Astrocyte (in vitro differentiated cells and primary cell): ENCODE results near the gene DIAPH3.

Experiments used
- EZH2 ChIP-seq: IDR thresholded peaks from 2 replicates; pipeline ENCODE4 v1.6.1; 2012; ENCODE audit warnings: mild to moderate bottlenecking, low read length, inconsistent platforms; ENCODE audit not compliant: insufficient read depth
- TF ChIP-seq, protein P1 (sequence below): IDR thresholded peaks from 2 replicates; pipeline ENCODE4 v1.5.1; 2011; ENCODE audit warnings: low read depth, mild to moderate bottlenecking, inconsistent platforms, low read length, moderate library complexity; ENCODE audit not compliant: insufficient read depth

DNA sequence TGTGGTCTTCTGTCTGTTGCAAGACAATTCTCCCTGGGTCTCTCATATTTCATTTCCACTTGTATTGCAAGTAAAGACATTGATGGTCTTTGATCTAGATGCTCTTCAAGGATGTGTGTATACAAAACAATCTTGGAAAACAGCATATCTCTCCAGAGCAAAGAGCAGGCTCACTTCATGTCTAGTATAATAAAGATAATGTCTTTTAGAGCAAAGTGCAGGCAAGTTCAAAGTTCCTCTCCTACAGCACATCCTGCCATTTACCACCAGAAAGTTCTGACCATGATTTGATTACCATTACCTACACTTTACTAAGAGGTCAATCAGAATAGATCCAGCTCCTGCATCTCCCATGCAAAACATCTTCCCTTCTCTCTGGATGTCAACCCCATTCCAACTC, 162.8 kb downstream of the DIAPH3 start:
- TF ChIP-seq, protein P1, sequence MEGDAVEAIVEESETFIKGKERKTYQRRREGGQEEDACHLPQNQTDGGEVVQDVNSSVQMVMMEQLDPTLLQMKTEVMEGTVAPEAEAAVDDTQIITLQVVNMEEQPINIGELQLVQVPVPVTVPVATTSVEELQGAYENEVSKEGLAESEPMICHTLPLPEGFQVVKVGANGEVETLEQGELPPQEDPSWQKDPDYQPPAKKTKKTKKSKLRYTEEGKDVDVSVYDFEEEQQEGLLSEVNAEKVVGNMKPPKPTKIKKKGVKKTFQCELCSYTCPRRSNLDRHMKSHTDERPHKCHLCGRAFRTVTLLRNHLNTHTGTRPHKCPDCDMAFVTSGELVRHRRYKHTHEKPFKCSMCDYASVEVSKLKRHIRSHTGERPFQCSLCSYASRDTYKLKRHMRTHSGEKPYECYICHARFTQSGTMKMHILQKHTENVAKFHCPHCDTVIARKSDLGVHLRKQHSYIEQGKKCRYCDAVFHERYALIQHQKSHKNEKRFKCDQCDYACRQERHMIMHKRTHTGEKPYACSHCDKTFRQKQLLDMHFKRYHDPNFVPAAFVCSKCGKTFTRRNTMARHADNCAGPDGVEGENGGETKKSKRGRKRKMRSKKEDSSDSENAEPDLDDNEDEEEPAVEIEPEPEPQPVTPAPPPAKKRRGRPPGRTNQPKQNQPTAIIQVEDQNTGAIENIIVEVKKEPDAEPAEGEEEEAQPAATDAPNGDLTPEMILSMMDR, result no peak
- no peak for TF ChIP-seq EZH2
